Smooth muscle cell (in vitro differentiated cells): Measurements from ENCODE around the gene KRTAP5-10. TPM values are rescaled to one million over a fixed set of nuclear protein-coding genes. Genes with fewer than 3 reads are reported as not detected.
"Not testable (repeated sequence)": the region's sequence is repeated elsewhere in the genome, so short reads cannot be mapped to it uniquely, and the experiment has no call there.

ENCODE experiments used
- DNase-seq: peaks from one replicate; lab custom pipeline; 2025; ENCODE audit not compliant: unreplicated experiment; lab: John Stamatoyannopoulos, UW
- H2AFZ ChIP-seq: fragments of 200-600 bp; sonication (generic); 2 replicates; pipeline ENCODE4 v1.6.0; 2016; ENCODE audit warnings: antibody characterized with exemption, low read depth, mild to moderate bottlenecking
- H3F3A ChIP-seq: fragments of 200-600 bp; sonication (generic); 2 replicates; pipeline ENCODE4 v1.6.0; 2017; ENCODE audit warnings: antibody characterized with exemption, low read depth
- H3K27ac ChIP-seq: fragments of 200-600 bp; sonication (generic); 2 replicates; pipeline ENCODE4 v1.5.1; 2016; ENCODE audit warnings: low read depth, mild to moderate bottlenecking
- H3K27me3 ChIP-seq: fragments of 200-600 bp; sonication (generic); 2 replicates; pipeline ENCODE4 v1.6.1; 2016; ENCODE audit warnings: low read depth, mild to moderate bottlenecking
- H3K36me3 ChIP-seq: fragments of 200-600 bp; sonication (generic); 2 replicates; pipeline ENCODE4 v1.5.1; 2016; ENCODE audit warnings: low read depth
- H3K4me1 ChIP-seq: fragments of 200-600 bp; sonication (generic); 2 replicates; pipeline ENCODE4 v1.5.1; 2016; ENCODE audit warnings: low read depth
- H3K4me2 ChIP-seq: fragments of 200-600 bp; sonication (generic); 2 replicates; pipeline ENCODE4 v1.6.0; 2016; ENCODE audit warnings: mild to moderate bottlenecking
- H3K4me3 ChIP-seq: fragments of 200-600 bp; sonication (generic); 2 replicates; pipeline ENCODE4 v1.5.1; 2016; ENCODE audit warnings: mild to moderate bottlenecking
- H3K79me2 ChIP-seq: fragments of 200-600 bp; sonication (generic); 2 replicates; pipeline ENCODE4 v1.6.0; 2016; ENCODE audit warnings: low read depth, mild to moderate bottlenecking
- H3K9ac ChIP-seq: fragments of 200-600 bp; sonication (generic); 2 replicates; pipeline ENCODE4 v1.6.0; 2016; ENCODE audit warnings: low read depth
- H3K9me3 ChIP-seq: fragments of 200-600 bp; sonication (generic); replicated peaks from 2 replicates; pipeline ENCODE4 v1.5.1; 2016; ENCODE audit warnings: low read depth
- H4K20me1 ChIP-seq: fragments of 200-600 bp; sonication (generic); 2 replicates; pipeline ENCODE4 v1.6.0; 2016; ENCODE audit warnings: low read depth
- WGBS: methylation state at CpG from one replicate; pipeline ENCODE4 v1.1.7; 2016; ENCODE audit warnings: low lambda C conversion rate; 5-methylcytosine and 5-hydroxymethylcytosine counted together
- polyA plus RNA-seq: library from polyadenylated mRNA; unstranded; fragments of >200 nt; fragmentation: Nextera tagmentation; extraction: Ambion mirVana; gene quantifications from 2 replicates; pipeline ENCODE4 v1.2.1, GENCODE V29; 2016
- total RNA-seq: library from RNA; depleted of rRNA; stranded (reverse); fragments of >200 nt; gene quantifications from 2 replicates; pipeline ENCODE4 v1.2.3, GENCODE V29; 2014
- TF ChIP-seq, protein P1 (sequence below): fragments of 200-600 bp; sonication (generic); IDR thresholded peaks from 2 replicates; pipeline ENCODE4 v1.5.1; 2017; ENCODE audit warnings: borderline replicate concordance, mild to moderate bottlenecking, antibody characterized with exemption; ENCODE audit not compliant: insufficient read depth, poor library complexity, severe bottlenecking

The KRTAP5-10 gene
- total and polyA plus RNA-seq, 2 experiments from 2014 or later: not detected

DNA sequence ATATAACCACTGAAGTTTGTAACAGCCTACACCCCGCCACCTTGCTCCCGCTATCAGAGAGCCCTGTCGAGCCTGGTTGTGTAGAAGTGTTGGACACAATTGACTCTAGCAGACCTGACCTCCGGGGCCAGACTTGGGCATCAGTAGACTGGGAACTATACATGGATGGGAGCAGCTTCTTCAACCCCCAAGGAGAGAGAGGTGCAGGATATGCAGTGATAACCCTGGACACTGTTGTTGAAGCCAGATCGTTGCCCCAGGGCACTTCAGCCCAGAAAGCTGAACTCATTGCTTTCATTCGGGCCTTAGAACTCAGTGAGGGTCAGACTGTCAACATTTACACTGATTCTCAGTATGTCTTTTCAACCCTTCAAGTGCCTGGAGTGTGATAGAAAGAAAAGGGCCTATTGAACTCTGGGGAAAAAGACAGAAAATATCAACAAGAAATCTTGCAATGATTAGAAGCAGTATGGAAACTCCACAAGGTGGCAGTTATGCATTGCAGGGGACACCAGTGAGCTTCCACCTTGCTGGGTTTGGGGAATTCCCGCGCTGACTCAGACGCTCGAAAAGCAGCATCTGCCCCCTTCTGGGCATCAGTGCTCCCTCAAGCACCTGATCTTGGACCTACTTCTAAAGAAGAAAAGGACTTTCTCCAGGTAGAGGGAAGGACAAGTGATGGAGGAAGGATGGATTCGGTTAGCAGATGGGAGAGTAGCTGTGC lies 23.6 kb downstream of the KRTAP5-10 start:
- not testable (repeated sequence) for H3K4me1 ChIP-seq, H3K9ac ChIP-seq, H3K27me3 ChIP-seq, H3K4me3 ChIP-seq, H3K27ac ChIP-seq, DNase-seq, H3K4me2 ChIP-seq, H3F3A ChIP-seq, H2AFZ ChIP-seq, H3K9me3 ChIP-seq, H4K20me1 ChIP-seq, H3K79me2 ChIP-seq, H3K36me3 ChIP-seq
- TF ChIP-seq, protein P1, sequence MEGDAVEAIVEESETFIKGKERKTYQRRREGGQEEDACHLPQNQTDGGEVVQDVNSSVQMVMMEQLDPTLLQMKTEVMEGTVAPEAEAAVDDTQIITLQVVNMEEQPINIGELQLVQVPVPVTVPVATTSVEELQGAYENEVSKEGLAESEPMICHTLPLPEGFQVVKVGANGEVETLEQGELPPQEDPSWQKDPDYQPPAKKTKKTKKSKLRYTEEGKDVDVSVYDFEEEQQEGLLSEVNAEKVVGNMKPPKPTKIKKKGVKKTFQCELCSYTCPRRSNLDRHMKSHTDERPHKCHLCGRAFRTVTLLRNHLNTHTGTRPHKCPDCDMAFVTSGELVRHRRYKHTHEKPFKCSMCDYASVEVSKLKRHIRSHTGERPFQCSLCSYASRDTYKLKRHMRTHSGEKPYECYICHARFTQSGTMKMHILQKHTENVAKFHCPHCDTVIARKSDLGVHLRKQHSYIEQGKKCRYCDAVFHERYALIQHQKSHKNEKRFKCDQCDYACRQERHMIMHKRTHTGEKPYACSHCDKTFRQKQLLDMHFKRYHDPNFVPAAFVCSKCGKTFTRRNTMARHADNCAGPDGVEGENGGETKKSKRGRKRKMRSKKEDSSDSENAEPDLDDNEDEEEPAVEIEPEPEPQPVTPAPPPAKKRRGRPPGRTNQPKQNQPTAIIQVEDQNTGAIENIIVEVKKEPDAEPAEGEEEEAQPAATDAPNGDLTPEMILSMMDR: peak; percentile 19
- 57% methylated on average over 11 of the region's 11 CpGs for WGBS

DNA sequence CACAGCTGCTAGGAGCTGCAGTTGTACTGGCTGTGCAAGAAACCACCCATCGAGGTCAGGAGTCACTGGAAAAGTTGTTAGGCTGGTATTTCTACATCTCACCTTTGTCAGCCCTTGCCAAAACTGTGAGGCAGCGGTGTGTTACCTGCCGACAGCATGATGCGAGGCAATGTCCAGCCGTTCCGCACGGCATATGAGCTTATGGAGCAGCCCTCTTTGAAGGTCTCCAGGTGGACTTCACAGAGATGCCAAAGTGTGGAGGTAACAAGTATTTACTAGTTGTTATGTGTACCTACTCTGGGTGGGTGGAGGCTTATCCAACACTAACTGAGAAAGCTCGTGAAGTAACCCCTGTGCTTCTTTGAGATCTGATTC lies 24.2 kb downstream of the KRTAP5-10 start:
- DNase-seq, H3K4me3 ChIP-seq, H3K9ac ChIP-seq, H3K4me2 ChIP-seq, H3F3A ChIP-seq, H3K27me3 ChIP-seq, H3K9me3 ChIP-seq, H3K4me1 ChIP-seq, H2AFZ ChIP-seq, H4K20me1 ChIP-seq, H3K36me3 ChIP-seq, H3K27ac ChIP-seq, H3K79me2 ChIP-seq: not testable (repeated sequence)
- 71% methylated on average over 8 of the region's 8 CpGs for WGBS

DNA sequence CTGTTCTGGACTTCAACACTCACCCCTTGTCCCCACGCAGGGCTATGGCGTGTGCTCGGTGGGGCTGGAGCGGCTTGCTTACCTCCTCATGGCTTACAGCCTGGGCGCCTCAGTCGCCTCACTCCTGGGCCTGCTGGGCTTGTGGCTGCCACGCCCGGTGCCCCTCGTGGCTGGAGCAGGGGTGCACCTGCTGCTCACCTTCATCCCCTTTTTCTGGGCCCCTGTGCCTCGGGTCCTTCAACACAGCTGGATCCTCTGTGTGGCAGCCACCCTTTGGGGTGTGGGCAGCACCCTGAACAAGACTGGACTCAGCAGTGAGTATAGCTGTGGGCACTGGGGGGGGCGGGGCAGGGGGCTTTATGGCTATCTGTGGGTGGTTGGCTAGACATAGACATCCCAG lies 37.9 kb downstream of the KRTAP5-10 start:
- H3F3A ChIP-seq, H3K4me2 ChIP-seq, H3K4me3 ChIP-seq, H3K9me3 ChIP-seq, H3K4me1 ChIP-seq, H3K27ac ChIP-seq, H4K20me1 ChIP-seq, H2AFZ ChIP-seq, DNase-seq, H3K9ac ChIP-seq, H3K36me3 ChIP-seq, H3K79me2 ChIP-seq: not testable (repeated sequence)
- peaks cover 16% of the 10 kb centered on the region for H3K27me3 ChIP-seq
- 83% methylated on average over 11 of the region's 11 CpGs for WGBS

DNA sequence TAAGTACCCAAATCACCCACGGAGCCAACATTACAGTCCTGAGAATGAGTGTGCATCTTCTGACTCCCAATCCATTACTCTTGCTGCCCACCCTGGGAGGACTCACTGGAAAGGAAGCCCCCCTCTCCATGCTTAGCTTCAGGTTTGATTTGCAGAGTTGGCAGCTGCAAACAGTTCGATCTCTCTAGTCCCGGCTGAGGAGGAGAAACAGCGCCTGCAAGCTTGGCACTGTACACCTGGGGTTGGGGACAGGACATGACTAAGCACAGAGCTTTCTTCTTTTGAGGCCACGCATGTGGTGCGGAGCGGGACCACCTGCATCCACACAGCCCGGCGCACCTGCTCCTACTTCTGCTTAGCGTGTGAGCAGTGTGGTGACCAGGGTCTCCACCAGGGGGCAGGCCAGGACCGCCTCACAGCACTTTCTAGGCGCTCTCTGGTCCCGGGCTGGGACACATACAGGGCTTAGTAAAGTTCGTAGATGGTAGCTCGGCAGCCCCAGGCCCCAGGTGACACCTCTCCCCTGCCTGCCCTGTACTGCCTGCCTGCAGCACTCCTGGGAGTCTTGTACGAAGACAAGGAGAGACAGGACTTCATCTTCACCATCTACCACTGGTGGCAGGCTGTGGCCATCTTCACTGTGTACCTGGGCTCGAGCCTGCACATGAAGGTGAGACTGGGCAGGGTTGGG lies 39.6 kb downstream of the KRTAP5-10 start:
- H3K4me1 ChIP-seq, H3K27ac ChIP-seq, H3K9ac ChIP-seq, H3F3A ChIP-seq, H3K36me3 ChIP-seq, H4K20me1 ChIP-seq, H3K9me3 ChIP-seq, H2AFZ ChIP-seq, DNase-seq, H3K4me3 ChIP-seq, H3K79me2 ChIP-seq, H3K4me2 ChIP-seq: not testable (repeated sequence)
- TF ChIP-seq, protein P1: peak; percentile 53
- H3K27me3 ChIP-seq: peaks cover 27% of the 10 kb centered on the region
- 21% methylated on average over 17 of the region's 17 CpGs for WGBS

DNA sequence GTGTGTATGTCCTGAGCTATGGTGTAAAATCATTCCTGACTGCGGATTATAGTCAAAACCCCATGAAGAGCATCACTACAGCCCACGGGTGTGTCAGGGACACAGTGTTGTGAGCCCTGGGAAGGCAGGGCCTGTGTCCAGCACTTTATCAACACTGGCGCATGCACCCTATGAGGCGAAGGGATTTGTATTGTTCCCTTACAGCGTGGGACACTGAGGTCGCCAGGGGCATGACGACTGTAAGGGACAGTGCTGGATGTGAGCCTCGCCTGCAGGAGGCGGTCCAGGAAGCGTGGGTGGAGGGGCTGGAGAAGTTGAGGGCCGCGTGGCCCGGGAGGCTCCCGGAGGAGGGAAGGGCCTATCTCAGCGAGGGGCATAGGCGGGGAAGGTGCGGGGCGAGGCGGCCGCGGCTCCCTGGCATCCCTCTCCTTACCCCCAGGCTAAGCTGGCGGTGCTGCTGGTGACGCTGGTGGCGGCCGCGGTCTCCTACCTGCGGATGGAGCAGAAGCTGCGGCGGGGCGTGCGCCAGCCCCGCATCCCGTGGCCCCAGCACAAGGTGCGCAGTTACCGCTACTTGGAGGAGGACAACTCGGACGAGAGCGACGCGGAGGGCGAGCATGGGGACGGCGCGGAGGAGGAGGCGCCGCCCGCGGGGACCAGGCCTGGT lies 41.6 kb downstream of the KRTAP5-10 start:
- peak overlapping the region; percentile 85 for H3K4me2 ChIP-seq
- not testable (repeated sequence) for H3K79me2 ChIP-seq, H4K20me1 ChIP-seq

DNA sequence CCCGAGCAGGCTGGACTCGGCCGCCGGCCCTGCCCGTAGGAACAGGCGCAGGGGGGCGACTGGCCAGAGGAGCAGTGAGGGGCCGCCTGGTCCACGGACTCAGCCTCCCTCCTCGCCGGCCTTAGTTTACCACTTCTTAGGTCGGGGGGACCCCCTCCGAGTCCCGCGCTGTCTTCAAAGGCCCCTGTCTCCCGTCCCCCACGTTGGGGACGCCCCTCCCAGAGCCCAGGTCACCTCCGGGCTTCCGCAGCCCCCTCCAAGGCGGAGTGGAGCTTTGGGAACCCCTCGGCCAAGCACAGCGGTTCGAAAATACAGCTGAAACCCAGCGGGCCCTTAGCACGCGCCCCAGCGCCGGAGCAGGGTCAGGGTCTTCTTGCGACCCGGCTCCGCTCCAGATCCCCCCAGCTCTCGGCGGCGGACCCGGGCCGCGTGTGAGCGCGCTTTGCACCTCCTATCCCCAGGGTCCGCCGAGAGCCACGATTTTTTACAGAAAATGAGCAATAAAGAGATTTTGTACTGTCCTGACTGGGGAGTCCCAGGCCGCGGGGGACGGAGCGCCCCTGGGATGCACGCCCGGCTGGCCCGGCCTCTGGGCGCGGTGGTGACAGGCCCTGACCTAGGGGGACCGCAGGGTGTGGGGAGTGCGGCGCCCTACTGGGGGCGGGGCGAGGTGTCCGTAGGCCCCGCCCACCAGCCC lies 42.3 kb downstream of the KRTAP5-10 start:
- not testable (repeated sequence) for H4K20me1 ChIP-seq, DNase-seq, H3K9me3 ChIP-seq, H3K36me3 ChIP-seq, H3K79me2 ChIP-seq, H3K9ac ChIP-seq, H3F3A ChIP-seq, H3K27ac ChIP-seq, H3K4me1 ChIP-seq
- Histone ChIP-seq H3K4me3 (peak overlapping the region; percentile 46), H2AFZ (peak overlapping the region; percentile 66), H3K4me2 (peak overlapping the region; percentile 85), H3K27me3 (peaks cover 27% of the 10 kb centered on the region)
- 2% methylated on average over 43 of the region's 59 CpGs for WGBS

More for the DNA sequence above, 41.6 kb downstream of the KRTAP5-10 start:
- not testable (repeated sequence) for H3K36me3 ChIP-seq, H2AFZ ChIP-seq, H3K4me1 ChIP-seq, H3K9me3 ChIP-seq, H3K9ac ChIP-seq, H3F3A ChIP-seq, H3K27ac ChIP-seq, DNase-seq
- H3K27me3 ChIP-seq: peaks cover 27% of the 10 kb centered on the region
- peak overlapping the region; percentile 46 for H3K4me3 ChIP-seq
- 14% methylated on average over 41 of the region's 48 CpGs for WGBS
